OCI-LY1 (cell line): Measurements from ENCODE around the gene KIF20A.

Experiments used
- CTCF ChIP-seq: fragments of 200-600 bp; sonication (generic), shearing (Covaris generic); IDR thresholded peaks from 2 replicates; pipeline ENCODE4 v1.5.1; 2017; ENCODE audit warnings: mild to moderate bottlenecking, antibody characterized with exemption, low read length, moderate library complexity, mixed read lengths
- EZH2 ChIP-seq: fragments of 200-600 bp; sonication (generic), shearing (Covaris generic); IDR thresholded peaks from 2 replicates; pipeline ENCODE4 v1.8.0; 2017; ENCODE audit warnings: borderline replicate concordance, mixed run types, mild to moderate bottlenecking, antibody characterized with exemption, low read length, moderate library complexity, mixed read lengths

GRCh38 chr5:138178516-138179276 lies at the start of gene KIF20A, which contains the start of gene BRD8:
- TF ChIP-seq CTCF (no peak), EZH2 (no peak)
